HepG2 (cell line): Measurements from ENCODE around the gene RAD51. TPM values are rescaled to one million over a fixed set of nuclear protein-coding genes. Genes with fewer than 3 reads are reported as not detected.
A peak's percentile ranks its signal among the peaks of the same experiment; 100 is the strongest.

Experiments used
- ESRRA ChIP-seq: sonication (generic); formaldehyde crosslinking; IDR thresholded peaks from 2 replicates; pipeline ENCODE4 v1.5.1; 2020; ENCODE audit warnings: mild to moderate bottlenecking, low read depth, missing genetic modification reagents
- GTF2F1 ChIP-seq: fragments of 150-350 bp; IDR thresholded peaks from 2 replicates; pipeline ENCODE4 v1.6.1; 2014; ENCODE audit warnings: low read length
- HES4 ChIP-seq: sonication (generic); formaldehyde crosslinking; IDR thresholded peaks from 2 replicates; pipeline ENCODE4 v1.9.0; 2021; ENCODE audit warnings: mild to moderate bottlenecking, missing genetic modification reagents, borderline replicate concordance
- KDM5B ChIP-seq: sonication (generic); formaldehyde crosslinking; IDR thresholded peaks from 2 replicates; pipeline ENCODE4 v1.4.0; 2020; ENCODE audit warnings: missing genetic modification reagents, mild to moderate bottlenecking, borderline replicate concordance
- NFIB ChIP-seq: sonication (generic); formaldehyde crosslinking; IDR thresholded peaks from 2 replicates; pipeline ENCODE4 v1.9.0; 2021; ENCODE audit warnings: missing genetic modification reagents, mild to moderate bottlenecking, borderline replicate concordance
- PRDM4 ChIP-seq: sonication (generic); formaldehyde crosslinking; IDR thresholded peaks from 2 replicates; pipeline ENCODE4 v1.9.0; 2021; ENCODE audit warnings: missing genetic modification reagents, borderline replicate concordance
- RAD21 ChIP-seq: fragments of 450-650 bp; formaldehyde crosslinking; IDR thresholded peaks from 2 replicates; pipeline ENCODE4 v1.5.0; 2020; ENCODE audit warnings: mild to moderate bottlenecking
- RORA ChIP-seq: sonication (generic); formaldehyde crosslinking; IDR thresholded peaks from 2 replicates; pipeline ENCODE4 v1.5.0; 2020; ENCODE audit warnings: mild to moderate bottlenecking, missing genetic modification reagents, moderate library complexity
- SIN3B ChIP-seq: fragments of 150-350 bp; IDR thresholded peaks from 2 replicates; pipeline ENCODE4 v1.6.1; 2014; ENCODE audit warnings: low read length
- SNAPC2 ChIP-seq: sonication (generic); formaldehyde crosslinking; IDR thresholded peaks from 2 replicates; pipeline ENCODE4 v1.8.1; 2022; ENCODE audit warnings: mild to moderate bottlenecking, missing genetic modification reagents
- ZFP62 ChIP-seq: sonication (generic); formaldehyde crosslinking; IDR thresholded peaks from 2 replicates; pipeline ENCODE4 v1.4.0; 2020; ENCODE audit warnings: missing genetic modification reagents
- ZMYM2 ChIP-seq: sonication (generic); formaldehyde crosslinking; IDR thresholded peaks from 2 replicates; pipeline ENCODE4 v1.8.0; 2022; ENCODE audit warnings: mild to moderate bottlenecking, missing genetic modification reagents
- ZNF235 ChIP-seq: sonication (generic); formaldehyde crosslinking; IDR thresholded peaks from 2 replicates; pipeline ENCODE4 v1.8.1; 2023; ENCODE audit warnings: mild to moderate bottlenecking, missing genetic modification reagents, borderline replicate concordance
- ZNF337 ChIP-seq: sonication (generic); formaldehyde crosslinking; IDR thresholded peaks from 2 replicates; pipeline ENCODE4 v1.5.1; 2020; ENCODE audit warnings: missing genetic modification reagents, low read depth, mild to moderate bottlenecking, borderline replicate concordance
- ZNF460 ChIP-seq: sonication (generic); formaldehyde crosslinking; IDR thresholded peaks from 2 replicates; pipeline ENCODE4 v1.5.1; 2020; ENCODE audit warnings: missing genetic modification reagents, mild to moderate bottlenecking, borderline replicate concordance
- ZNF782 ChIP-seq: sonication (generic); formaldehyde crosslinking; IDR thresholded peaks from 2 replicates; pipeline ENCODE4 v1.4.0; 2020; ENCODE audit warnings: missing genetic modification reagents, mild to moderate bottlenecking, borderline replicate concordance
- polyA plus RNA-seq, 8 experiments: library from polyadenylated mRNA; depleted of rRNA in 3 of 8; stranded (reverse) in 7 of 8; unstranded in 1 of 8; fragments of >200 nt; fragmentation: Illumina TruSeq in 4 of 8; extraction: Trizol in 4 of 8; gene quantifications; 2 replicates each; pipeline versions ENCODE4 v1.2.1 to v1.2.3, GENCODE V29; 2011 to 2016; ENCODE audit warnings: low read depth in 4 of 8, missing spikeins in 1 of 8, mixed read lengths in 1 of 8; ENCODE audit not compliant: insufficient read depth in 1 of 8
- total RNA-seq, 5 experiments: library from RNA; depleted of rRNA; stranded (reverse); fragments of >200 nt; fragmentation: Illumina TruSeq; extraction: Trizol; gene quantifications; 2 replicates each; pipeline ENCODE4 v1.2.3, GENCODE V29; 2016; ENCODE audit warnings: low read depth in 1 of 5
- TF ChIP-seq, protein P1 (sequence below): sonication (generic); formaldehyde crosslinking; conservative IDR thresholded peaks from 2 replicates; pipeline ENCODE4 v1.4.0; 2020; ENCODE audit warnings: mild to moderate bottlenecking, missing genetic modification reagents, moderate library complexity
- TF ChIP-seq, protein P2 (sequence below): sonication (generic); formaldehyde crosslinking; IDR thresholded peaks from 2 replicates; pipeline ENCODE4 v1.5.1; 2020; ENCODE audit warnings: mild to moderate bottlenecking, missing genetic modification reagents, moderate library complexity

RAD51 gene
- total and polyA plus RNA-seq, 2 of the 13 experiments (the other 11 are each of a cell fraction or from before 2014, with no cell fraction given): 8.5 to 12.8 TPM

- TF ChIP-seq PRDM4 (CRISPR knock-in tag) (no peak), ZNF782 (CRISPR knock-in tag) (peak; percentile 66; the same call in 1 of the 2 replicates), ZNF337 (no peak), ZNF235 (CRISPR knock-in tag) (no peak; the same call in 1 of the 2 replicates), ZFP62 (CRISPR knock-in tag) (no peak), SIN3B (peak; percentile 81), NFIB (CRISPR knock-in tag) (no peak), RORA (CRISPR knock-in tag) (no peak), RAD21 (CRISPR knock-in tag) (no peak), HES4 (CRISPR knock-in tag) (0 out of 2 replicates have a peak, but pooled peaks have one; percentile 48), KDM5B (no peak), ESRRA (0 out of 2 replicates have a peak, but pooled peaks have one; percentile 40), ZMYM2 (no peak), SNAPC2 (no peak), GTF2F1 (no peak), ZNF460 (CRISPR knock-in tag) (0 out of 2 replicates have a peak, but pooled peaks have one; percentile 23)
- TF ChIP-seq, protein P1, sequence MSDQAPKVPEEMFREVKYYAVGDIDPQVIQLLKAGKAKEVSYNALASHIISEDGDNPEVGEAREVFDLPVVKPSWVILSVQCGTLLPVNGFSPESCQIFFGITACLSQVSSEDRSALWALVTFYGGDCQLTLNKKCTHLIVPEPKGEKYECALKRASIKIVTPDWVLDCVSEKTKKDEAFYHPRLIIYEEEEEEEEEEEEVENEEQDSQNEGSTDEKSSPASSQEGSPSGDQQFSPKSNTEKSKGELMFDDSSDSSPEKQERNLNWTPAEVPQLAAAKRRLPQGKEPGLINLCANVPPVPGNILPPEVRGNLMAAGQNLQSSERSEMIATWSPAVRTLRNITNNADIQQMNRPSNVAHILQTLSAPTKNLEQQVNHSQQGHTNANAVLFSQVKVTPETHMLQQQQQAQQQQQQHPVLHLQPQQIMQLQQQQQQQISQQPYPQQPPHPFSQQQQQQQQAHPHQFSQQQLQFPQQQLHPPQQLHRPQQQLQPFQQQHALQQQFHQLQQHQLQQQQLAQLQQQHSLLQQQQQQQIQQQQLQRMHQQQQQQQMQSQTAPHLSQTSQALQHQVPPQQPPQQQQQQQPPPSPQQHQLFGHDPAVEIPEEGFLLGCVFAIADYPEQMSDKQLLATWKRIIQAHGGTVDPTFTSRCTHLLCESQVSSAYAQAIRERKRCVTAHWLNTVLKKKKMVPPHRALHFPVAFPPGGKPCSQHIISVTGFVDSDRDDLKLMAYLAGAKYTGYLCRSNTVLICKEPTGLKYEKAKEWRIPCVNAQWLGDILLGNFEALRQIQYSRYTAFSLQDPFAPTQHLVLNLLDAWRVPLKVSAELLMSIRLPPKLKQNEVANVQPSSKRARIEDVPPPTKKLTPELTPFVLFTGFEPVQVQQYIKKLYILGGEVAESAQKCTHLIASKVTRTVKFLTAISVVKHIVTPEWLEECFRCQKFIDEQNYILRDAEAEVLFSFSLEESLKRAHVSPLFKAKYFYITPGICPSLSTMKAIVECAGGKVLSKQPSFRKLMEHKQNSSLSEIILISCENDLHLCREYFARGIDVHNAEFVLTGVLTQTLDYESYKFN (CRISPR knock-in tag): peak; percentile 71
- TF ChIP-seq, protein P2, sequence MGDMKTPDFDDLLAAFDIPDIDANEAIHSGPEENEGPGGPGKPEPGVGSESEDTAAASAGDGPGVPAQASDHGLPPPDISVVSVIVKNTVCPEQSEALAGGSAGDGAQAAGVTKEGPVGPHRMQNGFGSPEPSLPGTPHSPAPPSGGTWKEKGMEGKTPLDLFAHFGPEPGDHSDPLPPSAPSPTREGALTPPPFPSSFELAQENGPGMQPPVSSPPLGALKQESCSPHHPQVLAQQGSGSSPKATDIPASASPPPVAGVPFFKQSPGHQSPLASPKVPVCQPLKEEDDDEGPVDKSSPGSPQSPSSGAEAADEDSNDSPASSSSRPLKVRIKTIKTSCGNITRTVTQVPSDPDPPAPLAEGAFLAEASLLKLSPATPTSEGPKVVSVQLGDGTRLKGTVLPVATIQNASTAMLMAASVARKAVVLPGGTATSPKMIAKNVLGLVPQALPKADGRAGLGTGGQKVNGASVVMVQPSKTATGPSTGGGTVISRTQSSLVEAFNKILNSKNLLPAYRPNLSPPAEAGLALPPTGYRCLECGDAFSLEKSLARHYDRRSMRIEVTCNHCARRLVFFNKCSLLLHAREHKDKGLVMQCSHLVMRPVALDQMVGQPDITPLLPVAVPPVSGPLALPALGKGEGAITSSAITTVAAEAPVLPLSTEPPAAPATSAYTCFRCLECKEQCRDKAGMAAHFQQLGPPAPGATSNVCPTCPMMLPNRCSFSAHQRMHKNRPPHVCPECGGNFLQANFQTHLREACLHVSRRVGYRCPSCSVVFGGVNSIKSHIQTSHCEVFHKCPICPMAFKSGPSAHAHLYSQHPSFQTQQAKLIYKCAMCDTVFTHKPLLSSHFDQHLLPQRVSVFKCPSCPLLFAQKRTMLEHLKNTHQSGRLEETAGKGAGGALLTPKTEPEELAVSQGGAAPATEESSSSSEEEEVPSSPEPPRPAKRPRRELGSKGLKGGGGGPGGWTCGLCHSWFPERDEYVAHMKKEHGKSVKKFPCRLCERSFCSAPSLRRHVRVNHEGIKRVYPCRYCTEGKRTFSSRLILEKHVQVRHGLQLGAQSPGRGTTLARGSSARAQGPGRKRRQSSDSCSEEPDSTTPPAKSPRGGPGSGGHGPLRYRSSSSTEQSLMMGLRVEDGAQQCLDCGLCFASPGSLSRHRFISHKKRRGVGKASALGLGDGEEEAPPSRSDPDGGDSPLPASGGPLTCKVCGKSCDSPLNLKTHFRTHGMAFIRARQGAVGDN (CRISPR knock-in tag): peak; percentile 64
Measured at GRCh38 chr15:40754883-40755811, 60.2 kb downstream of the RAD51 start, which contains the start of gene RMDN3 (continued).
